ENCODE data around the gene RERE.
"Not testable (repeated sequence)": the region's sequence is repeated elsewhere in the genome, so short reads cannot be mapped to it uniquely, and the experiment has no call there.

The RERE gene

DNA sequence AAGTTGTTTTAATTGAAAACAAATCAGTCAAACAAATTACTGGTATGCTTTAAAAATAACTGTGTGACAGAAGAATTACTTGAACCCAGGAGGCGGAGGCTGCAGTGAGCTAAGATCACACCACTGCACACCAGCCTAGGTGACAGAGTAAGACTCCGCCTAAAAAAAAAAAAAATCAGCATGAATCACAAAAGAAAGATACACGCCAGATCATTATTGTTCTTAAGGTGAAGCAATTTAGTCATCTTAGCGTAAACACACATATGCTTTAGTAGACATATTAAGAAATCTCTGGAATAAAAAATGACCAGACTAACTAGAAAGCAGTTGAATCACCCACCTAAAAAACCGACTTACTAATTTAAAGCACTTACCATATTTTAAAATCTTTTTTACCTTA lies 20.2 kb downstream of the RERE start:
- DNase-seq (ENCODE audit: low spot score) = peak; percentile 35

DNA sequence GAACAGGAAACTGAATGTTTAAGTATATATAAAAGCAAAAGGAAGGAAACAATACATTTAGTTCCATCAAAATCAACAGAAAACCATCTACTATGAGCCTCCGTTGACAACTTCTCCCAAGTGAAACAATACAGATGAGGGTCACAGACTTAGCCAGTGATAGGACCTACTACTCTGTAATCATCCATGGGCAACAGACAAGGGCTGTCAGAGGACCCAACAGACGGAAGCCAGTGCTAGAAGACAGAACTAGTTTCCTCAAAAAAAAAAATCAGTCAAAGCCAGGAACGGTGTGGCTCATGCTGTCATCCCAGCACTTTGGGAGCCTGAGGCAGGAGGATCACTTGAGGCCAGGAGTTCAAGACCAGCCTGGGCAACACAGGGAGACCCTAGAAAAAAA lies 20.6 kb downstream of the RERE start:
- DNase-seq (ENCODE audit: low spot score) = no peak

DNA sequence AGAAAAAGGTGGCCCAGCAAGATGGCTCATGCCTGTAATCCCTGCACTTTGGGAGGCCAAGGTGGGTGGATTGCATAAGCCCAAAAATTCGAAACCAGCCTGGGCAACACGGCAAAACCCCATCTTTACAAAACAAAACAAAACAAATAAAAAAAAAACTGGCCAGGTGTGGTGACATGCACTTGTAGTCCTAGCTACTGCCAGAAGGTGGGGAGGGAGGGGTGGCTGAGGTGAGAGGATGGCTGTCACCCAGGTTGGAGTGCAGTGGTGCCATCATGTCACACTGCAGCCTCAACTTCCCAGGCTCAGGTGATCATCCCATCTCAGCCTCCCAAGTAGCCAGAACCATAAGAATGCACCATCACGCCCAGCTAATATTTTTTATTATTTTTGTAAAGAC lies 22.8 kb downstream of the RERE start:
- no peak for DNase-seq (ENCODE audit: low spot score)

DNA sequence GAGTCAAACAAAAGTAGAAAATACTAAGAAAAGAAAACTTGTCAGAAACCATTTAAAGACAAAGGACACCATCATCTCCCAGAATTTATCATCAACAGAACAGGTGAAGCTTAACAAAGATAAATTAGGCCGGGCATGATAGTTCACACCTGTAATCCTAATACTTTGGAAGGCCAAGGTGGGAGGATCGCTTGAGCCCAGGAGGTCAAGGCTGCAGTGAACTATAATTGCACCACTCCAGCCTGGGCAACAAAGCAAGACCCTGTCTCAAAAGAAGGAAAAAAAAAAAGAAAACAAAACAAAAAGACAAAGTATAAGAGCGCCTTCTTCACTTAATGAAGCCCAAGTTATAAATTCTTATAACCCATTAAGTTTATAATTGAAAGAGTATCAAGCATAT lies 25.6 kb downstream of the RERE start:
- no peak for DNase-seq (ENCODE audit: low spot score)

DNA sequence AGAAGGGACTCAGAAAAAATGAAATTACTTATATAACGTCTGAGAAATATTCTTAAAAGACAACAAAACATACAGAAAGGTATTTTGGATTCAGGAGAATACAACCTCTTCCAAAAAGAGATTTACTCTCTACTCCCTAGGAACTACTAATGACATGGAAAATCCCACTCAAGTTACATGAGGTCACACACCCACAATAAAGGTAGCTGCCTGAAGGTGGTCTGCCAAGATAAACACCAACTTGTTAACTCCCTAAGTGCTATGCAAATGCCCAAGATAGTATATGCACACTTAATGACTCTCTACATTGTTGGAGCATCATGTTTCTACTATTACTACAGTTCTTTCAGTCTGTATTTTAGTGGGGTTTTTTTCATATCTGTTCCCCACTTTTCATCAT lies 26.5 kb downstream of the RERE start:
- no peak for DNase-seq (ENCODE audit: low spot score)

DNA sequence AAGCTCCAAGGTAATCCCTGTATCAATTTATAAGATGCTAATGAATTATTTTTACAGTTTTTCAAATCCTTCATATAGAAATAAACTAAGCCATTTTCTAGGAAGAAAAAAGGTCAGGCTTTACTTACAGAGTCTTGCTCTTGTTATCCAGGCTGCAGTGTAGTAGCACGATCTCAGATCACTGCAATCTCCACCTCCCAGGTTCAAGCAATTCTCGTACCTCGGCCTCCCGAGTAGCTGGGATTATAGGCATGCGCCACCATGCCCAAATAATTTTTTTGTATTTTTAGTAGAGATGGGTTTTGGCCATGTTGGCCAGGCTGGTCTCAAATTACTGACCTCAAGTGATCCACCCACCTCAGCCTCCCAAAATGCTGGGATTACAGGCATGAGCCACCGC lies 27.0 kb downstream of the RERE start:
- no peak for DNase-seq (ENCODE audit: low spot score)

DNA sequence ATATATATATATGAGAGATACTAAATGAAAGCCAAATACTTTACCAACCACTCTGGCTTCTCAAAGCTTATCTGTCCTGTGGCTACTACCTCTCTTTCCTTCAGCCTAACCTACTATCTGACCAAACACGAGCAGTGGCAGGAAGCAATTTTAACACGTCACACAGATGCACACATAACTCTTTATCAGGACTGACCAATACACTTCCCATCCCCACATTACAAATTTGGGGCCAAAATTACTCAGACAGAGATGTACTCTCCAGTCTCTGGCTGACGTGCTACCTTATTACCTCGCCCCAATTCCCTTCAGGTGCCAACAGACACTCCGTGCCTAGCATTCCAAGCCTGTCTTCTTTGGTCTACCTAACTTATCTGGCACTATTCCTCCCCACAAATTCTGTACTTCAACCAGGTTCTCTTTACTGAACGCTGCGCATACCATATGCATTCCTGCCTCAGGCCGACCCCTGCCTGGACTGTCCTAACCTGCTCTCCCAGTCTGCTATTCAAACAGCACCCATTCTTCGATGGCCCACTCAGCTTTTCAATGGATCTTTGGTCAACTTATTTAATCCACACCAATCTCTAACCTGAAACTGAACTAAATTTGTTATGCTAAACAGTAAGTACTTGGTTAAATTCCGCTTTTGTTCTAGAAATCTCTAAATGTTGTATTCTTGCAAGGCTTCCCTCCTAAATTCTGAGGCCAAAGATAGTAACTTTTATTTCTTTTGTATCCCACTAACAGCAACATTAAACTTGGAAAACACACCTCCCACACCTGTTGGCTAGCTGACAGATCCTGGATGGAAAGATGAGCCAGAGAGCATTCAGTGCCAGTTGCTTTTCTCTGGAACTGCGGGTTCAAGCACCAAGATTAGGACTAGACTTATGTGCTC lies 27.9 kb downstream of the RERE start:
- DNase-seq (ENCODE audit: low spot score) = no peak

DNA sequence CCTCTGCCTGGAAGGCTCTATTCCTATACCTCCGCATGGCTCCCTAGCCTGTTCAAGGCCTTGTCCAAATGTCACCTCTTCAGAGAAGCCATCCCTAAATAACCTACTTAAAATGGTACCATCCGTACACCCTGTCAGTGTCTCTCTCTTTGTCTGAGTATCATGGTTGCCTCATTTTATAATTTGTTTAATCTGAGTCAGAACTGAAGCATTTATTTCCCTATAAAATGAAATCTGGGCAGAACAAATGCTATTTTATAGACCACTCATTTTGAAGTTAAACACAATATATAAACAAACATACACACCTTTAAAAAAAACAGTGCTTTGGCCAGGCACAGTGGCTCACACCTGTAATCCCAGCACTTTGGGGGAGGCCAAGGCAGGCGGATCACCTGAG lies 30.2 kb downstream of the RERE start:
- no peak for DNase-seq (ENCODE audit: low spot score)

DNA sequence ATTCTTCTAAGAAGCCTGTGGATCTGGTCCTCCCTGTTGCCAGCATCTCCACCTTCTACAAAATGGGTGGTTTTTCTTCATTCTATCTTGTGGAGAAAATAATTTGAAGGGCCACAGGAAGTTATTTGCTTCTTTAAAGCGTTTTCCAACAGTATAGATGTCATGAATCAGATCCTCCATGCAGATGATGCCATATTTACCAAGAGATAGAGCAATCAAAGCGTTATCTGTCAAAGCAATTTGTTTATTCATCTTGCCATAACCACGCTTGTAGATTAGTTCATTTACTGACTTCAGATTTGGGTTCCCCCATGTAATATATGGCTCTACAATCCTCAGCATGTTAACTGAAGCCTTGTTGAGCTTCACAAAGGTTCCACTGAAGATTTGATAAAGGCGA lies 31.2 kb downstream of the RERE start:
- DNase-seq (ENCODE audit: low spot score) = not testable (repeated sequence)

DNA sequence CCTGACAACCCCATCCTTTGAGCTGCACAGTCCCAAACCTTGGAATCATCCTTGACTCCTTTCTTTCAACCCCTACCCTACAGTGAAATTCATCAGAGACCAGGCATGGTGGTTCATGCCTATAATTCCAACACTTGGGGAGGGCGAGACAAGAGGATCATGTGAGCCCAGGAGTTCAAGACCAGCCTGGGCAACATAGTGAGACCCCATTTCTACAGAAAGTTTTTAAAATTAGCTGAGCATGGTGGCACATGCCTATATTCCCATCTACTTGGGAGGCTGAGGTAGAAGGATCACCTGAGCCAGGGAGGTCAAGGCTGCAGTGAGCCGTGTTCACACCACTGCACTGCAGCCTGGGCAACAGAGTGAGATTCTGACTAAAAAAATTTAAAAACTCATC lies 34.5 kb downstream of the RERE start:
- DNase-seq (ENCODE audit: low spot score) = no peak

DNA sequence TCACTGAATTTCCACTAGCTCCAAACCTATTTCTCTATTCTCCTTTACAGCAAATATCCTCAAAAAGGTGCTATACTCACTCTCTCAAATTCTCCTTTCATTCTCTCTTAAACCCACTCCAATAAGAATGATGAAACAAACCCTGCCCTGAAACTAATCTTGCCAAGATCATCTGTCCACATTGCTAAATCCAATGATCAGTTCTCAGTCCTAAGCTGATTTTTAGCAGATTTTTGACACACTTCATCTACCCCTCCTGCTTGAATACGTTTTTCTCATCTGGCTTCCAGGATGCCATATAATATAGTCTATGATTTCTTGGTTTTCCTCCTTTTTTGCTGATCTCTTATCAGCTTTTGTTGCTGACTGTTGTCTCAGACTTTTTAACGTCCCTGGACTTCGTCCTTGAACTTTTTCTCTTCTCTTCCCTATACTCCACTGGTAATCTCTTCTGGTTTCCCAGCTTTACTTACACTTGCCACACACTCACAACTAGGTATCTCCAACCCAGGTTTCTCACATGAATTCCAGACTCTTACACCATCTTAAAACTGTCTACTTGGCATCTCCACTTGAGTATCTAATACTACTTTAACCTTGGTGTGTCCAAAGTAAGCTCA lies 35.3 kb downstream of the RERE start:
- no peak for DNase-seq (ENCODE audit: low spot score)

DNA sequence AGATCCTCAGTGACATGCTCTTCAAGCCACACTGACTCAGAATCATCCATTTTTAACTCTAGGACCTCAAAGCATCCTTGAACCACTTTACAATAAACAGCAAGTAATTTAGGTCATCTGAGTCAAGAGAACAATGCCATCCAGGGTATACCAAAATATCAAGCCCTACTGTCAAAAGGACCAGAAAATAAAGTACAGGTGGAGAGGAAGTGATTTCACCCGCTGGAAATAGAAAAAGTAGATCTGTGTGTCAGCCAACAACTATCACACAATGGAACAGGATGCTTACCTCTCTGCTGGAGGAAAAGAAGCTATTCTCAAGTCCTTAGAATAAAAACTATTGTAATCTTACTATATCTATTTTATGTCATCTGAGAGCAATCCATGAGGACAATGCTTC lies 37.0 kb downstream of the RERE start:
- no peak for DNase-seq (ENCODE audit: low spot score)

DNA sequence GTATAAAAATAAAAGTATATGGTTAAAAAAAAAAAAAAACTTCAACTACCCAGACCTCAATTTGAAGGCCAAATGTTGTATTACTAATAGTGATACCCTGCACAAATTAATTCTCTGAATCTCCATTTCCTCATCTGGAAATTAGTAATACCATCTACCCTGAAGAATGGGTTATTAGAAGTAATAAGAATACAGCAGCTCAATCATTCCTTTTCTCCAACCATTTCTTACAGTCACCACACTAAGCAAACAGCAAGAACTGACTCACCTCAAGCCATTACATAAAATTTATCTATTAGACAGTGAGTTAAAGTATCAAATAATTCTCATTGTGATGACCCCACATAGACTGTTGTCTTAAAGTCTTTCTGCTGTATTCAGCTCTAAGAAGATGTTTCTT lies 39.6 kb downstream of the RERE start:
- DNase-seq (ENCODE audit: low spot score) = no peak

DNA sequence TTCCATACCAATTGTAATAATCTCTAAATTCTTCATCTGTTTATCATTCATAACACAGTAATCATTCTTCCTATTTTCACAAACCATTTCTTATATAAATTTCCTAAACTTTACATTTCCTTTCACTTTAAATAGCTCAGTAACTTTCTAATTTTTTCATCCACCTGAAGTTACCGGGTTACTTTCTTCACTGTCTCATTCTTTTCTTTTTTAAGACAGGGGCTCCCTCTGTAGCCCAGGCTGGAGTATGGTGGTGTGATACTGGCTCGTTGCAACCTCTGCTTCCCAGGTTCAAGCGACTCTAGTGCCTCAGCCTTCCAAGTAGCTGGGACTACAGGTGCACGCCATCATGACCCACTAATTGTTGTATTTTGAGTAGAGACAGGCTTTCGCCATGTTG lies 41.3 kb downstream of the RERE start:
- DNase-seq (ENCODE audit: low spot score) = no peak

DNA sequence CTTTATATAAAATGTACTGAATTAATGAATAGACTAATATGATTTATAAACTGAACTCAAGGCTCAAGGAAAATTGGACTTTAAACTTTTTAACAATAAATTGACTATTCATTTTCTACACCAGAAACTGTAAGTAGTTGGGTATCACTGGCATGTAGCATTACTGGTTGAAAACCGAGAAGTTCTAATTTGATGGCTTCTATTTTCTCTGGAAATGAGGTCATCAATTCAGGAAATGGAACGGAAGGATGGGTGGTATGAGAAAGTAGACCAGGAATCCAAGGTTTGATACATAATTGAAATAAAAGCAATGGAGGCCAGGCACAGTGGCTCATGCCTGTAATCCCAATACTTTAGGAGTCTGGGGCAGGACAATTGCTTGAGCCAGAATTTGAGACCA lies 50.4 kb downstream of the RERE start:
- DNase-seq (ENCODE audit: low spot score) = no peak

DNA sequence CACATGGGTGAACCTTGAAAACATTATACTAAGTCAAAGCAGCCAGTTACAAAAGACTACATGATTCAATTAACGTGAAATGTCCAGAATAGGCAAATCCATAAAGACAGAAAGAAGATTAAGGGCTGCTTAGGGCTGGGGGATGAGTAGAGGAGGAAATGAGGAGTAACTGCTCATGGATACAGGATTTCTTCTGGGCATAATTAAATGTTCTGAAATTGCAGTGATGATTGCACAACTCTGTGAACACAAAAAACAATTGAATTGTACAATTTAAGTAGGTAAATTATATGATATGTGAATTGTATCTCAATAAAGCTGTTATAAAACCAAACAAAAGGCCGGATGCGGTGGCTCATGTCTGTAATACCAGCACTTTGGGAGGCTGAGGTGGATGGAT lies 52.2 kb downstream of the RERE start:
- DNase-seq (ENCODE audit: low spot score) = no peak

DNA sequence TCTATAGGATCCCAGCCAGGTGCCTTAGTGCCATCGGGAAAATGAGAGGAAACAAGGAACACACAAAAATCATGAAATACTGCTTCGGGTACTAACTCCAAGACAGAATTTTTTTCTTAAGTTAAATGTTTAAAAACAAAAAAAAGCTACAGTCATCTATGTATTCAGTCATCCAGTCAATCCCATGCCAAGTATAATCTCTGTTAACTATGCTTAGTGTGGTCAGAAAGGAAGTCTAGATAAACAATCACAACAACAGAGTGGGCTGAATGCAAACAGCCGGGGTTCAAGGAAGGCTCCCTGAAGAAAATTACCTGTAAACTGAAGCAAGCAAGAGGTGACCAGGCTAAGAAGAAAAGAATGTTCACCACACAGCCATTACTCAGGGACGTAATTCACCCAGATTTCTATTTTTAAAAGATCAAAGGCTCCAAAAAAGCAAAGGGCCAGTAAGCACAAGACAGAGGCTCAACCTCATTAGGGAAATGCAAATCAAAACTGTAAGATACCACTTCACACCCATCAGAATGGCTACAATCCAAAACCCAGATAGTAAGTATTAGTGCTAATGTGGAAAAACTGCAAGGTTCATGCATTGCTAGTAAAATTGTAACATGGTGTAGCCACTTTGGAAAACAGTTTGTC lies 53.0 kb downstream of the RERE start:
- DNase-seq (ENCODE audit: low spot score) = no peak

DNA sequence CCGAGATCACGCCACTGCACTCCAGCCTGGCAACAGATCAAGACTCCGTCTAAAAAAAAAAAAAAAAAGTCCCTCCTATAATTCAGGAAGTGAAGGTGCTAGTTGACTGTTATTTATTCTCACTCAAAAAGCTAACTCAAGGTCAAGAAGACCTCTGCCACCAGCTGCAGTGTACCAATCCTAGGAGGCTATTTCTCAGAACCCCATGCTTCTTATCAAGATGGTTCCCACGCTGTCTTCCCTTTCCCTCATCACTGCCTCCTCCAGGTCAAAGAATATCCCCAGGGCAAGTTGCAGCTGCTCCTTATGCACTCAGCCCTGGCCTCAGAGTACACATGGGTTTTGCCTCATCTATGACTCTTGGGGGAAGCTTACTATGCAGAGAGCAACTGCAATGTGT lies 53.6 kb downstream of the RERE start:
- no peak for DNase-seq (ENCODE audit: low spot score)

DNA sequence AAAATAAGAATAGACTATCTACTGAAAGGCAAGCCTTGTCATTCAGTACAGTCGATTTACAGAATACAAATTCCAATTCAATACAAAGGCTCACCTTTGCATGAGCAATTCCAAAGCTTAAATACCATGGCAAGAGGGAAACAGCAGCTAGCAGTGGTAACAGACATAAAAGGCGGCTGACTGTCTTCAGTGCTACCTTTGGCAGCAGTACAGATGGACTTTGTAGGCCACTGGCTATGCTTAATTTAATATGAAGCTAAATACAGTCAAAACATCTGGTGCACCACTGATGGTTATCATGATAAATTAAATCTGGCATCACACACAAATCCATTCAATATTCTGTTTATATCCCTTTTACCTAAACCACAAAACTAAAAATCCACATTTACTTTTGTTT lies 62.4 kb downstream of the RERE start:
- DNase-seq (ENCODE audit: low spot score) = no peak

DNA sequence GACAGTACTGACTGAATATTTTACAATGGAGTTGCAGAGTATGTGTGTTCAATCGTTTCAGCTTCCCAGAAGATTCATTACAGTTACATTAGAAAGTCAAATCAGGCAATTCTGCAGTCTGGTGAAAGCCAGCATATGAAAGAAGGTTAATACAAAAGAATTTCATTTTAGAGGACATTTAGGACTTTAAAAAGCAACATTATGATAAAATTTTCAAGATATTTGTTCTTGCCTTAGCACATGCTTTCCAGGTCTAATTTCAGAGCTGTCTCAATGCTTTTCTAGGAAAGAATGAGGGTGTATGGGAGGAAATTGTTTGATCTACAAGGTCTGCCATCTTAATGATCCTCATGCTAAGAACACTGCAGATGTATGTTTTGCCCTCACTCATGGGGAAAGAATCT lies 63.2 kb downstream of the RERE start:
- DNase-seq (ENCODE audit: low spot score) = no peak

DNA sequence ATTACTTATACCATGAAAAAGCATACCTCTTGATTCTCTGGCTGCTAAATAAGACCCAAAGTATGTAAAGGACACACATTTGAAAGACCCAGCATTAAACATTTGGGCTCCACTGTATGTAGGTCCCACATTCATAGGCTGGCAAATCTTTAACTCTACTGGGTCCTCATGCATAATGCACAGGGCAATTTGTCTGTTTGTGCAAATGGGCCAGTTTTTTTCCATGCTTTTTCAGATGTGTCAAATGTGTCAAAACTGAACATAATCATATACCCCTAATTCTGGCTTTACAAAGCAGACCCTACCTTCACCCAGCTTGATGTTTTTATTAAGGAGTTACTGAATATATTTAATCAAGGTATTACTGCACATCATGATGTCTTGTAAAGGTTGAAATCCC lies 63.7 kb downstream of the RERE start:
- DNase-seq (ENCODE audit: low spot score) = no peak

DNA sequence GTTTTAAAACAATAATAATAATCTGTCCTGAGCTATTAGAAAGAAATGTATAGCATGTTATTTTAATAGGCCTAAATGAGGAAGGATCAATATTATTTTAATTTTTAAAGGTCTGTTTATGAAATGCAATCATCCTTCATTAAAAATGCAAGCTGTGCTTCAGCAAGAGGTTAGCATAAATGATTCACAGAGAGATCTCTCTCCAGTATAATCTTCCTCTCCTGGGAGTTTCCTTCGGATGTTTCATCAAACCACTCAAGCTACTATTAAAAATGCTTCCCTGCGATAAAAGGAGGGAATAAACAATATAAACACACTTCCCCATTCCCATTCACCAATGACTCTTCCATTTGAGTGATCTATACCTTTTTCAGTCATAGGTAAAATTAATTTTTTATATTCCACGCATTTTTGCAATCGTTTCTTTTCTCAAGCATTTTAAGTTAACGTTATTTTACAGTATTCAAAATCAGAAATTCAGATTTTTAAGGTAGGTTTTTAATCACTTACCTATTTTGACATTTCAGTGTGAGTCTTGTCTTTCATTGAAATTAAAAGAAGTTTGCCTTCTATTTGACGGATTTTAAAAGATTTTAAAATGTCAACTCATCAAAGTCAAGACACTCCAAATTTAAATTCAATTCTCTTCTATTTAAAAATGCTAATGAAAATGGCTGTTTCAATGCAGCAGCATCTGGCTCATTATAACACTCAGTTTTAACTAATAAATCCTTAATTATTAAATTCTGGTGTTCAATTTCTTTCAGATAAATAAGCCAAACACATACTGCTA lies 64.3 kb downstream of the RERE start:
- peak; percentile 25 for DNase-seq (ENCODE audit: low spot score)

DNA sequence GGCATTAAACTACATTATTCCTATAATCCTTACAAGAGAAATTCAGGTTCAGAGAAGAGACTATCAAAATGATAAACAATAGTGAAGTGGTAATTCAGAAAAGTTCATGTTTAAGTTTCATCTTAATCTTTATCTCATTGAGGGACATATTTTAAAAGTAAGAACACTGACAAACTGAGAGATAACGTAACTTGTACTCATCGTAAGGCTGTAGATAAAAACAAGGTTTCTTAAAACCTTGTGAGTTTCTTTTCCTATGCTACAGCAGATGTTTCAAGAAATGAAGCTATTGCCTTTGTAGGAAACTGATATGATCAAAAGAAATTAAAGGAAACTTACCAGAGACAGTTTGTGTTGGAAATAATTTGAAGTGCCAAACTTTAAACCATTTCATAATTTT lies 65.0 kb downstream of the RERE start:
- DNase-seq (ENCODE audit: low spot score) = no peak

Data from kidney tubule cell (primary cell).